ENCODE measurements around the gene WDR91. TPM values are rescaled to one million over a fixed set of nuclear protein-coding genes. Genes with fewer than 3 reads are reported as not detected.
A peak's percentile ranks its signal among the peaks of the same experiment; 100 is the strongest.

WDR91 gene
- total and polyA plus RNA-seq, 8 donors: 17.8 to 47.9 (median 26.5) TPM

DNA sequence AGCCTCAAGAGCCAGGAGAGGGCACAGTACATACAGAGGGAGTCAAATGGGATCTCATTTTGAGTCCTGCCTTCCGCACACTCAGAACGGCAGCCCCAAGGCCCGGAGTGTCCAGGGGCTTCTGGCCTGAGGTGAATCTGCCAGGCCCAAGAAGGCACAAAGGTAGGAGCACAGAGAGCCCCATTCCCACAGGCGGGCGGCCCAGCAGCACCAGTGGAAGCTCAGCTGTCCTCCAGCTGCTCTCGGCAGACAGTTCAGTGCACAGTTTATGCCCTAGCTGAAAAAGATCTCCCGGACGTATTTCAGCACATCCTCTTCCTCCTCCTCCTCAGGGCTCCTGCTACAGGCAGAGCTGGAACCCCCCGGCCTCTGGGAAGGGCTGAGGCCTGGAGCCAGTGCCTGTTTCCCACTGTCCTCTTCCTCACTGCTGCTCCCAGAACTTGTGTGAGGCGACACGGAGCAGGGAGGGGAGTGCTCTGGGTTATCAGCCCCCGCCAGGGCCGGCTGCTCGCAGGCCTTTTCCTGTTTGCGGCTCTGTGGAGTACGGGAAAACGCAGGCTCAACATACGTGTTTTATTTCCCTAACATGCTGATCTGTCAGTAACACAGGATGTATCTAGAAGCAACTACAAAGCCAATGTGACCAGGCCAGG, 44.9 kb downstream of the WDR91 start:
- no peak for FAIRE-seq
- peak overlapping the region in 1 of 4 donors; percentile 22 for H3K27ac ChIP-seq
- DNase-seq: peak in 1 of 6 donors; percentile 9
- peaks cover 5 to 21% (median 13%) of the 10 kb centered on the region in 3 donors for H3K4me1 ChIP-seq
- intact Hi-C loops (cut with DNase I): loop anchor here in 2 of 3 donors (10.0 kb wide), 2 partner anchors 172 to 182 kb away; partner anchors contain the start of gene AGBL3 (in 1 of the 2)
- ATAC-seq: no peak
- 87 to 88% methylated on average over 18 of the region's 18 CpGs for WGBS, 2 donors
- no peaks in the 10 kb centered on the region for H3K9me3 ChIP-seq
- H3K27me3 ChIP-seq: no peaks in the 10 kb centered on the region
- TF ChIP-seq, protein P1, sequence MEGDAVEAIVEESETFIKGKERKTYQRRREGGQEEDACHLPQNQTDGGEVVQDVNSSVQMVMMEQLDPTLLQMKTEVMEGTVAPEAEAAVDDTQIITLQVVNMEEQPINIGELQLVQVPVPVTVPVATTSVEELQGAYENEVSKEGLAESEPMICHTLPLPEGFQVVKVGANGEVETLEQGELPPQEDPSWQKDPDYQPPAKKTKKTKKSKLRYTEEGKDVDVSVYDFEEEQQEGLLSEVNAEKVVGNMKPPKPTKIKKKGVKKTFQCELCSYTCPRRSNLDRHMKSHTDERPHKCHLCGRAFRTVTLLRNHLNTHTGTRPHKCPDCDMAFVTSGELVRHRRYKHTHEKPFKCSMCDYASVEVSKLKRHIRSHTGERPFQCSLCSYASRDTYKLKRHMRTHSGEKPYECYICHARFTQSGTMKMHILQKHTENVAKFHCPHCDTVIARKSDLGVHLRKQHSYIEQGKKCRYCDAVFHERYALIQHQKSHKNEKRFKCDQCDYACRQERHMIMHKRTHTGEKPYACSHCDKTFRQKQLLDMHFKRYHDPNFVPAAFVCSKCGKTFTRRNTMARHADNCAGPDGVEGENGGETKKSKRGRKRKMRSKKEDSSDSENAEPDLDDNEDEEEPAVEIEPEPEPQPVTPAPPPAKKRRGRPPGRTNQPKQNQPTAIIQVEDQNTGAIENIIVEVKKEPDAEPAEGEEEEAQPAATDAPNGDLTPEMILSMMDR (IDR thresholded peaks at IDR 0.05): no peak
- H3K4me3 ChIP-seq: no peak overlapping the region
- peaks cover 0 to 28% (median 0%) of the 10 kb centered on the region in 3 donors for H3K36me3 ChIP-seq

DNA sequence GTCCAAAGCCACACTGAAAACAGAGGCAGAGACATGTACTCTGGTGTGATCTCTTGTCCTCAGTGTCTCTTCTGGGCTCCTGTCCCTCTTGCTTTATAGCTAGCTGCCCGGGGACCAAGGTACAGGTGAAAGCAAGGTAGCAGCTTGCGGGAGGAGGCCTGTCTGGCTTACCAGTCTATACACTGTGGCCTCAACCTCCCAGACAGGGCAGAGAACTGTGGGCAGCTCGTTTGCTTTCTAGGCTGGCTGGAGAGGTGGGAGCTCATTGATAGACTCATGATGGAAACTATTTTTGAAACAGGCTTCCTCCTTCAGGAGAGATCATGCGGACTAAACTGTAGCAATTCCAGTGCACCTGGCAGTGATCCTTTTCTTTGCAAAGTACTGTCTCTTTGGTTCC, 45.5 kb downstream of the WDR91 start:
- 79 to 80% methylated on average over 4 of the region's 4 CpGs for WGBS, 2 donors
- peaks cover 0 to 28% (median 0%) of the 10 kb centered on the region in 3 donors for H3K36me3 ChIP-seq
- TF ChIP-seq, protein P1 (IDR thresholded peaks at IDR 0.05): no peak
- intact Hi-C loops (cut with DNase I): loop anchor here in 2 of 3 donors (10.0 kb wide), 2 partner anchors 171 to 181 kb away; partner anchors contain the start of gene AGBL3 (in 1 of the 2)
- FAIRE-seq (no peak), DNase-seq (no peak), ATAC-seq (no peak)
- peaks cover 5 to 27% (median 13%) of the 10 kb centered on the region in 3 donors for H3K4me1 ChIP-seq
- peak overlapping the region in 1 of 4 donors; percentile 22 for H3K27ac ChIP-seq
- H3K27me3 ChIP-seq: no peaks in the 10 kb centered on the region
- H3K4me3 ChIP-seq: no peak overlapping the region
- no peaks in the 10 kb centered on the region for H3K9me3 ChIP-seq

DNA sequence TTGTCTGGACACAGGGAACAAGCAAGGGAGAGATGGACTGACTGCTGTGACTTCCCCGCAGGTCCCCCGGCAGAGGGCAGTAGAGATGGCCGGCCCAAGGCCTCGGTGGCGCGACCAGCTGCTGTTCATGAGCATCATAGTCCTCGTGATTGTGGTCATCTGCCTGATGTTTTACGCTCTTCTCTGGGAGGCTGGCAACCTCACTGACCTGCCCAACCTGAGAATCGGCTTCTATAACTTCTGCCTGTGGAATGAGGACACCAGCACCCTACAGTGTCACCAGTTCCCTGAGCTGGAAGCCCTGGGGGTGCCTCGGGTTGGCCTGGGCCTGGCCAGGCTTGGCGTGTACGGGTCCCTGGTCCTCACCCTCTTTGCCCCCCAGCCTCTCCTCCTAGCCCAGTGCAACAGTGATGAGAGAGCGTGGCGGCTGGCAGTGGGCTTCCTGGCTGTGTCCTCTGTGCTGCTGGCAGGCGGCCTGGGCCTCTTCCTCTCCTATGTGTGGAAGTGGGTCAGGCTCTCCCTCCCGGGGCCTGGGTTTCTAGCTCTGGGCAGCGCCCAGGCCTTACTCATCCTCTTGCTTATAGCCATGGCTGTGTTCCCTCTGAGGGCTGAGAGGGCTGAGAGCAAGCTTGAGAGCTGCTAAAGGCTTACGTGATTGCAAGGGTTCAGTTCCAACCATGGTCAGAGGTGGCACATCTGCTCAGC, 46.8 kb downstream of the WDR91 start:
- Histone ChIP-seq H3K4me3 (no peak overlapping the region), H3K9me3 (no peaks in the 10 kb centered on the region), H3K27me3 (no peaks in the 10 kb centered on the region), H3K27ac (no peak overlapping the region), H3K4me1 (peaks cover 5 to 41% (median 18%) of the 10 kb centered on the region in 3 donors), H3K36me3 (peaks cover 0 to 28% (median 0%) of the 10 kb centered on the region in 3 donors)
- ATAC-seq (peak in 3 of 4 donors; percentile 5 to 21 (median 19)), FAIRE-seq (no peak), DNase-seq (peak in 2 of 6 donors; percentile 35 to 71)
- TF ChIP-seq, protein P1 (IDR thresholded peaks at IDR 0.05): no peak
- WGBS, 2 donors: 85 to 86% methylated on average over 18 of the region's 18 CpGs
- intact Hi-C loops (cut with DNase I): loop anchor here in 2 of 3 donors (10.0 kb wide), 2 partner anchors 170 to 180 kb away; partner anchors contain the start of gene AGBL3 (in 1 of the 2)

DNA sequence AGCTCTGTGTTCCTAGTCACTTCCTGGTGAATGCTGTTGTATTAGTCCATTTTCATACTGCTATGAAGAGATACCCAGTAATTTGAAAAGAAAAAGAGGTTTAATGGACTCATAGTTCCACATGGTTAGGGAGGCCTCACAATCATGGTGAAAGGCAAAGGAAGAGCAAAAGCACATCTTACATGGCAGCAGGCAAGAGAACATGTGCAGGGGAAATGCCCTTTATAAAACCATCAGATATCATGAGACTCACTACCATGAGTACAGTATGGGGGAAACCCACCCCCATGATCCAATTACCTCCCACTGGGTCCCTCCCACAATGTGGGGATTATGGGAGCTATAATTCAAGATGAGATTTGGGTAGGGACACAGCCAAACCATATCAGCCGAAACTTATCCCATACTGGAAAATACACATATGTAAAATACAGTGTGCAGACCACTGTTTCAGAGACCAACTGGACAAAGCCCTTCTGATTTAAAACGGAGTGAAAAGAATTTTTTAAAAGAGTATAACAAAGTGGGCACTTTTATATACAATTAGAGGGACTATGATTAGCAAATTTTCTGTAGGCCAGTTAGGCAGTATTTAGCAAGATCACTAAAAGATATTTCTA, 48.8 kb downstream of the WDR91 start:
- 91 to 97% methylated on average over 2 of the region's 2 CpGs for WGBS, 2 donors
- TF ChIP-seq, protein P1 (IDR thresholded peaks at IDR 0.05): no peak
- no peaks in the 10 kb centered on the region for H3K27me3 ChIP-seq
- ATAC-seq (no peak), FAIRE-seq (no peak), DNase-seq (no peak)
- intact Hi-C loops (cut with DNase I): loop anchor here in 2 of 3 donors (10.0 kb wide), 2 partner anchors 168 to 178 kb away; partner anchors contain the start of gene AGBL3 (in 1 of the 2)
- peaks cover 0 to 25% (median 6%) of the 10 kb centered on the region in 3 donors for H3K4me1 ChIP-seq
- peaks cover 0 to 27% (median 0%) of the 10 kb centered on the region in 3 donors for H3K36me3 ChIP-seq
- H3K4me3 ChIP-seq: no peak overlapping the region
- H3K27ac ChIP-seq: no peak overlapping the region
- H3K9me3 ChIP-seq: no peaks in the 10 kb centered on the region

All from pancreas (tissue), 10 donors.